Measurements from ENCODE around the gene ENPP6.

DNA sequence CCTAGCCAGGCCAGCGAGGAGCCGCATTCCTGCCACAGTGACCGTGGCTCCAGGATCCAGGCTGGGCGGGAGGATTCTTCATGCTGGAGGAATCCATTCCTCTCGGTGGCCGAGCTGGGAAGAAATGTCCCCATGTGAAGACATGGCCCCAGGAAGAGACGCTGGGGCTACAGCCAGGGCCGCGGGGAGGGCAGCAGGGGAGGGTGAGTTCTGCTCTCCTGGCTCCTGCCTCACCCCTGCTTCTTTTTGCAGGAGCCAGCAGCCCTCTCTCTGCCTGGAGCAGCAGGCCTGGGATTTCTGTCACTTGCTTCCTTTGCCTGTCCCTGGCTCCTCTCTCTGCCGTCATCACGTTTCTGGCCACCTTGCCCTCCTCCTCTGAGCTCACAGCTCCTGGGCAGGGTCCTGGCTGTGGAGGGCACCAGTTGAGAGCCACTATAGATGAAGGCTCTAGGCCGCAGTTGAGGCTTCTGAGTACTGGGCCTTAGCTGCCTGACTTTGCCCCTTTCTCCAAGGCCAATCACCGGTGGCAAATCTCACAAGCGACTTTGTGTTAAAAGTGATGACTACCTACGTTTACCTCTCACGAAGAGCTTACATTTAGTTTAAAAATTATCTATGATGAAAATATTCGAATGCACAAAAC lies 48.3 kb downstream of the ENPP6 start:
- TF ChIP-seq ELF4 (CRISPR knock-in tag; IDR thresholded peaks at IDR 0.05; ENCODE audit: borderline replicate concordance) (no peak), ZNF136 (CRISPR knock-in tag; IDR thresholded peaks at IDR 0.05; ENCODE audit: low read depth) (no peak), CREM (IDR thresholded peaks at IDR 0.05) (no peak), CREM (CRISPR knock-in tag; IDR thresholded peaks at IDR 0.05) (no peak), CBX2 (IDR thresholded peaks at IDR 0.05; ENCODE audit: low read depth, low read length) (no peak), CBX2 (CRISPR knock-in tag; IDR thresholded peaks at IDR 0.05; ENCODE audit: low read depth) (no peak), POGZ (CRISPR knock-in tag; IDR thresholded peaks at IDR 0.05) (no peak)
- TF ChIP-seq, protein P1, sequence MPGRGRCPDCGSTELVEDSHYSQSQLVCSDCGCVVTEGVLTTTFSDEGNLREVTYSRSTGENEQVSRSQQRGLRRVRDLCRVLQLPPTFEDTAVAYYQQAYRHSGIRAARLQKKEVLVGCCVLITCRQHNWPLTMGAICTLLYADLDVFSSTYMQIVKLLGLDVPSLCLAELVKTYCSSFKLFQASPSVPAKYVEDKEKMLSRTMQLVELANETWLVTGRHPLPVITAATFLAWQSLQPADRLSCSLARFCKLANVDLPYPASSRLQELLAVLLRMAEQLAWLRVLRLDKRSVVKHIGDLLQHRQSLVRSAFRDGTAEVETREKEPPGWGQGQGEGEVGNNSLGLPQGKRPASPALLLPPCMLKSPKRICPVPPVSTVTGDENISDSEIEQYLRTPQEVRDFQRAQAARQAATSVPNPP (CRISPR knock-in tag; IDR thresholded peaks at IDR 0.05), result no peak

All from HepG2 (cell line).